Gastroesophageal sphincter (tissue), 4 donors: ENCODE measurements around the gene MYLK4. TPM values are rescaled to one million over a fixed set of nuclear protein-coding genes. Genes with fewer than 3 reads are reported as not detected.

Source experiments
- ATAC-seq: fragments of 150-250 bp; one replicate; pipeline ENCODE4 v1.9.1; 2016; ENCODE audit warnings: mild to moderate bottlenecking, moderate library complexity
- H3K27ac ChIP-seq, 4 donors: fragments of 200-600 bp; sonication (generic) in 3 of 4; 1 replicate in 3 of 4; 2 replicates in 1 of 4; pipeline ENCODE4 v1.5.1; 2016 to 2019
- H3K27me3 ChIP-seq: fragments of 200-600 bp; sonication (generic); one replicate; pipeline ENCODE4 v1.5.1; 2019
- H3K36me3 ChIP-seq, 2 donors: fragments of 200-600 bp; sonication (generic); one replicate each; pipeline ENCODE4 v1.5.1; 2019; ENCODE audit warnings: control low read depth in 1 of 2
- H3K4me1 ChIP-seq, 3 donors: fragments of 200-600 bp; sonication (generic); 1 replicate in 2 of 3; 2 replicates in 1 of 3; pipeline ENCODE4 v1.5.1; 2016 to 2019; ENCODE audit warnings: control low read depth in 2 of 3
- H3K4me3 ChIP-seq, 2 donors: fragments of 200-600 bp; sonication (generic); one replicate each; pipeline ENCODE4 v1.5.1; 2019; ENCODE audit warnings: mild to moderate bottlenecking in 1 of 2, moderate library complexity in 1 of 2
- H3K9me3 ChIP-seq, 3 donors: fragments of 200-600 bp; sonication (generic); one replicate each; pipeline ENCODE4 v1.5.1; 2017 to 2019; ENCODE audit warnings: control low read depth in 2 of 3
- EP300 ChIP-seq: sonication (generic); formaldehyde crosslinking; IDR thresholded peaks from one replicate; pipeline ENCODE4 v1.6.1; 2017; ENCODE audit warnings: antibody characterized with exemption, mild to moderate bottlenecking
- POLR2A ChIP-seq, 2 donors: fragments of 450-650 bp; IDR thresholded peaks; one replicate each; pipeline ENCODE4 v1.6.1; 2017; ENCODE audit warnings: antibody characterized with exemption in 2 of 2, mild to moderate bottlenecking in 2 of 2, moderate library complexity in 1 of 2
- POLR2AphosphoS5 ChIP-seq: sonication (generic); formaldehyde crosslinking; IDR thresholded peaks from one replicate; pipeline ENCODE4 v1.6.1; 2017; ENCODE audit warnings: antibody characterized with exemption
- WGBS, 2 donors: methylation state at CpG; one replicate each; pipeline ENCODE4 v1.1.5; 2018; ENCODE audit warnings: low coverage in 1 of 2; 5-methylcytosine and 5-hydroxymethylcytosine counted together
- total RNA-seq, 4 donors: library from RNA; depleted of rRNA; stranded (reverse); fragments of >200 nt; gene quantifications; one replicate each; pipeline ENCODE4 v1.1.0, GENCODE V29; 2016
- TF ChIP-seq, protein P1 (sequence below), 4 experiments: fragments of 200-600 bp in 2 of 4; fragments of 450-650 bp in 2 of 4; sonication (generic) in 1 of 4; IDR thresholded peaks; one replicate each; pipeline ENCODE4 v1.5.1; 2017 to 2019; ENCODE audit warnings: antibody characterized with exemption in 4 of 4, mild to moderate bottlenecking in 2 of 4, moderate library complexity in 2 of 4

MYLK4 gene
- total RNA-seq, 4 donors from 2014 or later, result 0.31 to 1.2 (median 0.56) TPM

DNA sequence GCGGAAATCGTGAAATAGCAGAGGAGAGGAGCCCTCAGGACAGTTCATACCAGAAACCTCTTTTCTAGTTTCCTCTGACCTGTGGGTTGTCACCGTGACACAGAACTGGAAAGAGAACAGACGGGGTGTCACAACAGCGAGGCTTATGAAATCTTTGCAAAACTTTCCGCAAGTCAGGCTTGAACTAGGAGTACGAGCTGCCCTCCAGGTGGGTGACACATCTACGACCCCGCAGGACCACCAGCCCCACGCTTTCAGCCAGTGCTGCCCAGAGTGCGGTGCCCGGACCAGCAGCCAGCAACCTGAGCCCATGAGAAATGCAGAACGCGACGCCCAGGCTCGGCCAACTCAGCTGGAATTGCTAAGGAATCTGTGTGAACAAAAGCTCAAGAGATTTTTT lies 45.2 kb upstream of the MYLK4 start:
- no peak overlapping the region for H3K27ac ChIP-seq
- H3K9me3 ChIP-seq, result no peaks in the 10 kb centered on the region
- no peak overlapping the region for H3K4me3 ChIP-seq
- H3K27me3 ChIP-seq, result no peaks in the 10 kb centered on the region
- 91% methylated on average over 5 of the region's 16 CpGs; no CpG with 5 or more reads in 1 of the 2 donors for WGBS, 2 donors
- peaks cover 0 to 52% (median 5%) of the 10 kb centered on the region in 3 donors for H3K4me1 ChIP-seq
- no peak for ATAC-seq
- TF ChIP-seq POLR2AphosphoS5 (no peak), POLR2A (IDR thresholded peaks at IDR 0.05) (no peak), EP300 (no peak)
- TF ChIP-seq, protein P1, sequence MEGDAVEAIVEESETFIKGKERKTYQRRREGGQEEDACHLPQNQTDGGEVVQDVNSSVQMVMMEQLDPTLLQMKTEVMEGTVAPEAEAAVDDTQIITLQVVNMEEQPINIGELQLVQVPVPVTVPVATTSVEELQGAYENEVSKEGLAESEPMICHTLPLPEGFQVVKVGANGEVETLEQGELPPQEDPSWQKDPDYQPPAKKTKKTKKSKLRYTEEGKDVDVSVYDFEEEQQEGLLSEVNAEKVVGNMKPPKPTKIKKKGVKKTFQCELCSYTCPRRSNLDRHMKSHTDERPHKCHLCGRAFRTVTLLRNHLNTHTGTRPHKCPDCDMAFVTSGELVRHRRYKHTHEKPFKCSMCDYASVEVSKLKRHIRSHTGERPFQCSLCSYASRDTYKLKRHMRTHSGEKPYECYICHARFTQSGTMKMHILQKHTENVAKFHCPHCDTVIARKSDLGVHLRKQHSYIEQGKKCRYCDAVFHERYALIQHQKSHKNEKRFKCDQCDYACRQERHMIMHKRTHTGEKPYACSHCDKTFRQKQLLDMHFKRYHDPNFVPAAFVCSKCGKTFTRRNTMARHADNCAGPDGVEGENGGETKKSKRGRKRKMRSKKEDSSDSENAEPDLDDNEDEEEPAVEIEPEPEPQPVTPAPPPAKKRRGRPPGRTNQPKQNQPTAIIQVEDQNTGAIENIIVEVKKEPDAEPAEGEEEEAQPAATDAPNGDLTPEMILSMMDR (IDR thresholded peaks at IDR 0.05), result no peak
- peaks cover 0 to 6% of the 10 kb centered on the region in 2 donors for H3K36me3 ChIP-seq

GRCh38 chr6:2795162-2795561 lies 44.4 kb upstream of the MYLK4 start:
- ATAC-seq, result no peak
- no peaks in the 10 kb centered on the region for H3K36me3 ChIP-seq
- H3K27ac ChIP-seq, result no peak overlapping the region
- no peak overlapping the region for H3K4me3 ChIP-seq
- H3K9me3 ChIP-seq, result no peaks in the 10 kb centered on the region
- TF ChIP-seq POLR2AphosphoS5 (no peak), EP300 (no peak), POLR2A (IDR thresholded peaks at IDR 0.05) (no peak)
- TF ChIP-seq, protein P1 (IDR thresholded peaks at IDR 0.05), result no peak
- WGBS, 2 donors, result 86 to 88% methylated on average over 2 of the region's 2 CpGs
- H3K27me3 ChIP-seq, result no peaks in the 10 kb centered on the region
- peaks cover 0 to 60% (median 9%) of the 10 kb centered on the region in 3 donors for H3K4me1 ChIP-seq

- ATAC-seq, result no peak
- Histone ChIP-seq H3K9me3 (no peaks in the 10 kb centered on the region), H3K27me3 (no peaks in the 10 kb centered on the region), H3K36me3 (no peaks in the 10 kb centered on the region), H3K4me1 (peaks cover 0 to 69% (median 9%) of the 10 kb centered on the region in 3 donors), H3K4me3 (no peak overlapping the region), H3K27ac (no peak overlapping the region)
- WGBS, 2 donors, result 83 to 86% methylated on average over 5 of the region's 5 CpGs
- no peak for TF ChIP-seq EP300
- TF ChIP-seq POLR2AphosphoS5, result no peak
- no peak for TF ChIP-seq POLR2A (IDR thresholded peaks at IDR 0.05)
- TF ChIP-seq, protein P1 (IDR thresholded peaks at IDR 0.05), result no peak
Measured at GRCh38 chr6:2794171-2794730, 43.5 kb upstream of the MYLK4 start.

- no peak for ATAC-seq
- TF ChIP-seq, protein P1 (IDR thresholded peaks at IDR 0.05), result no peak
- TF ChIP-seq EP300 (no peak), POLR2A (IDR thresholded peaks at IDR 0.05) (no peak), POLR2AphosphoS5 (no peak)
- no peak overlapping the region for H3K4me3 ChIP-seq
- H3K9me3 ChIP-seq, result no peaks in the 10 kb centered on the region
- H3K27ac ChIP-seq, result peak overlapping the region in 3 of 4 donors; percentile 22 to 81 (median 54)
- peaks cover 0 to 71% (median 9%) of the 10 kb centered on the region in 3 donors for H3K4me1 ChIP-seq
- H3K27me3 ChIP-seq, result no peaks in the 10 kb centered on the region
- H3K36me3 ChIP-seq, result no peaks in the 10 kb centered on the region
- WGBS, 2 donors, result 52 to 55% methylated on average over 5 to 7 of the region's 9 CpGs
Measured at GRCh38 chr6:2793534-2794151, 42.9 kb upstream of the MYLK4 start.
